WTC11 (cell line): Measurements from ENCODE around the gene ATP8B3. TPM values are rescaled to one million over a fixed set of nuclear protein-coding genes. Genes with fewer than 3 reads are reported as not detected.

ENCODE experiments used
- ATAC-seq: fragments of 200-7000 bp; cut with Tn5 transposase; 2 replicates; pipeline ENCODE4 v1.10.0; 2021; ENCODE audit warnings: mild to moderate bottlenecking, moderate library complexity
- CTCF ChIA-PET: fragments of 300-600 bp; sonication (Branson Sonifier 250); formaldehyde crosslinking; loops from one replicate; lab custom pipeline; 2021; ENCODE audit warnings: antibody characterized with exemption; lab: Charles Lee
- POLR2A ChIA-PET: fragments of 350-600 bp; sonication (Branson Sonifier 250); formaldehyde crosslinking; loops from one replicate; lab custom pipeline; 2021; ENCODE audit warnings: antibody characterized with exemption; lab: Charles Lee
- DNase-seq: peaks from one replicate; pipeline ENCODE4 v3.0.0; 2021; ENCODE audit warnings: low spot score
- H3K27ac Mint-ChIP-seq: 2 replicates; pipeline ENCODE4 v1.8.0; 2021; ENCODE audit warnings: mixed read lengths
- H3K27me3 Mint-ChIP-seq: 2 replicates; pipeline ENCODE4 v1.8.0; 2021; ENCODE audit warnings: low read depth, mild to moderate bottlenecking, moderate library complexity, mixed read lengths
- H3K36me3 Mint-ChIP-seq: 2 replicates; pipeline ENCODE4 v1.8.0; 2021; ENCODE audit warnings: mixed read lengths
- H3K4me1 Mint-ChIP-seq: 2 replicates; pipeline ENCODE4 v1.8.0; 2022; ENCODE audit warnings: mixed read lengths
- H3K4me3 Mint-ChIP-seq: 2 replicates; pipeline ENCODE4 v1.8.0; 2021; ENCODE audit warnings: mild to moderate bottlenecking, moderate library complexity, mixed read lengths
- H3K9me3 Mint-ChIP-seq: 2 replicates; pipeline ENCODE4 v1.8.0; 2021; ENCODE audit warnings: mixed read lengths
- ATF1 ChIP-seq: sonication (generic); formaldehyde crosslinking; IDR thresholded peaks from 2 replicates; pipeline ENCODE4 v1.8.1; 2023; ENCODE audit warnings: mild to moderate bottlenecking, moderate library complexity, missing genetic modification reagents
- ATF6 ChIP-seq: sonication (generic); formaldehyde crosslinking; IDR thresholded peaks from 2 replicates; pipeline ENCODE4 v1.8.1; 2023; ENCODE audit warnings: mild to moderate bottlenecking, missing genetic modification reagents
- CDX4 ChIP-seq: fragments of 250-450 bp; sonication (Bioruptor Pico); IDR thresholded peaks from 2 replicates; pipeline ENCODE4 v1.9.0; 2021; ENCODE audit warnings: moderate library complexity, mild to moderate bottlenecking, inconsistent platforms, borderline replicate concordance
- CREM ChIP-seq: sonication (generic); formaldehyde crosslinking; IDR thresholded peaks from 2 replicates; pipeline ENCODE4 v1.8.1; 2022; ENCODE audit warnings: mild to moderate bottlenecking, missing genetic modification reagents, moderate library complexity
- CTCF ChIP-seq: fragments of 200-600 bp; IDR thresholded peaks from 2 replicates; pipeline ENCODE4 v1.8.0; 2022; ENCODE audit warnings: antibody characterized with exemption
- ESRRA ChIP-seq: sonication (generic); formaldehyde crosslinking; IDR thresholded peaks from 2 replicates; pipeline ENCODE4 v1.8.1; 2022; ENCODE audit warnings: mild to moderate bottlenecking, missing genetic modification reagents, borderline replicate concordance
- FOXJ3 ChIP-seq: sonication (generic); formaldehyde crosslinking; IDR thresholded peaks from 2 replicates; pipeline ENCODE4 v1.9.0; 2021; ENCODE audit warnings: missing genetic modification reagents, mild to moderate bottlenecking, borderline replicate concordance
- GABPB1 ChIP-seq: sonication (generic); formaldehyde crosslinking; IDR thresholded peaks from 2 replicates; pipeline ENCODE4 v1.8.1; 2023; ENCODE audit warnings: mild to moderate bottlenecking, missing genetic modification reagents
- HMGA2 ChIP-seq: fragments of 250-450 bp; sonication (Bioruptor Pico); IDR thresholded peaks from 2 replicates; pipeline ENCODE4 v1.4.0; 2021; ENCODE audit warnings: mild to moderate bottlenecking, moderate library complexity
- IRF1 ChIP-seq: sonication (generic); formaldehyde crosslinking; IDR thresholded peaks from 2 replicates; pipeline ENCODE4 v1.8.0; 2023; ENCODE audit warnings: missing genetic modification reagents
- MYBL2 ChIP-seq: sonication (generic); formaldehyde crosslinking; IDR thresholded peaks from 2 replicates; pipeline ENCODE4 v1.8.1; 2023; ENCODE audit warnings: mild to moderate bottlenecking, moderate library complexity, missing genetic modification reagents
- PRDM15 ChIP-seq: sonication (generic); formaldehyde crosslinking; IDR thresholded peaks from 2 replicates; pipeline ENCODE4 v1.8.0; 2022; ENCODE audit warnings: missing genetic modification reagents
- PREB ChIP-seq: sonication (generic); formaldehyde crosslinking; IDR thresholded peaks from 2 replicates; pipeline ENCODE4 v1.8.1; 2022; ENCODE audit warnings: mild to moderate bottlenecking, missing genetic modification reagents, moderate library complexity, borderline replicate concordance
- RELA ChIP-seq: sonication (generic); formaldehyde crosslinking; IDR thresholded peaks from 2 replicates; pipeline ENCODE4 v1.8.1; 2022; ENCODE audit warnings: missing genetic modification reagents, mild to moderate bottlenecking, borderline replicate concordance
- SMAD3 ChIP-seq: sonication (generic); formaldehyde crosslinking; IDR thresholded peaks from 2 replicates; pipeline ENCODE4 v1.8.0; 2022; ENCODE audit warnings: missing genetic modification reagents, mild to moderate bottlenecking, borderline replicate concordance
- STAT6 ChIP-seq: sonication (generic); formaldehyde crosslinking; conservative IDR thresholded peaks from 2 replicates; pipeline ENCODE4 v1.8.1; 2023; ENCODE audit warnings: mild to moderate bottlenecking, low read depth, missing genetic modification reagents, moderate library complexity
- ZNF232 ChIP-seq: sonication (generic); formaldehyde crosslinking; IDR thresholded peaks from 2 replicates; pipeline ENCODE4 v1.8.0; 2022; ENCODE audit warnings: mild to moderate bottlenecking, missing genetic modification reagents
- ZNF425 ChIP-seq: fragments of 250-450 bp; sonication (Bioruptor Pico); conservative IDR thresholded peaks from 2 replicates; pipeline ENCODE4 v1.9.0; 2021; ENCODE audit warnings: mild to moderate bottlenecking
- total RNA-seq: library from RNA; stranded (reverse); gene quantifications from 3 replicates; pipeline ENCODE4 v1.2.3, GENCODE V29; 2021

ATP8B3 gene
- total RNA-seq, 1 experiment from 2014 or later: 5.5 TPM

- peaks cover 12% of the 10 kb centered on the region for H3K36me3 Mint-ChIP-seq
- ChIA-PET CTCF (interaction anchor here (1.0 to 3.7 kb wide), 5 partner anchors 10 to 258 kb away, joined by 3 to 13 read pairs (median 3); no protein-coding TSS in a partner anchor), POLR2A (no interaction called here)
- peak overlapping the region; percentile 91 for H3K27ac Mint-ChIP-seq
- H3K4me3 Mint-ChIP-seq: no peak overlapping the region
- H3K9me3 Mint-ChIP-seq: no peaks in the 10 kb centered on the region
- DNase-seq (no peak), ATAC-seq (no peak)
- TF ChIP-seq ATF1 (CRISPR knock-in tag) (no peak), HMGA2 (CRISPR knock-in tag) (no peak), SMAD3 (no peak), ESRRA (CRISPR knock-in tag) (no peak), FOXJ3 (CRISPR knock-in tag) (no peak), STAT6 (CRISPR knock-in tag) (no peak)
- peaks cover 6% of the 10 kb centered on the region; the same call in 1 of the 2 replicates for H3K4me1 Mint-ChIP-seq
- no peaks in the 10 kb centered on the region for H3K27me3 Mint-ChIP-seq
Observed at GRCh38 chr19:1824252-1824622, 12.2 kb upstream of the ATP8B3 start.

- peaks cover 6% of the 10 kb centered on the region; the same call in 1 of the 2 replicates for H3K4me1 Mint-ChIP-seq
- no peaks in the 10 kb centered on the region for H3K27me3 Mint-ChIP-seq
- ATAC-seq: no peak
- H3K9me3 Mint-ChIP-seq: no peaks in the 10 kb centered on the region
- no peak overlapping the region for H3K4me3 Mint-ChIP-seq
- DNase-seq: no peak
- ChIA-PET CTCF (interaction anchor here (0.8 to 3.7 kb wide), 7 partner anchors 10 to 278 kb away, joined by 3 to 13 read pairs (median 3); no protein-coding TSS in a partner anchor), POLR2A (no interaction called here)
- H3K36me3 Mint-ChIP-seq: peaks cover 12% of the 10 kb centered on the region
- H3K27ac Mint-ChIP-seq: no peak overlapping the region
- no peak for TF ChIP-seq ATF6 (CRISPR knock-in tag)
- no peak for TF ChIP-seq RELA
- TF ChIP-seq PRDM15: no peak
- TF ChIP-seq ZNF232: no peak
- no peak for TF ChIP-seq CDX4 (CRISPR knock-in tag)
- TF ChIP-seq IRF1 (CRISPR knock-in tag): no peak
- TF ChIP-seq ZNF425: no peak
- no peak for TF ChIP-seq MYBL2 (CRISPR knock-in tag)
- TF ChIP-seq CTCF: no peak
- TF ChIP-seq GABPB1: no peak
- no peak for TF ChIP-seq CREM
- no peak for TF ChIP-seq PREB (CRISPR knock-in tag)
Observed at GRCh38 chr19:1823539-1824251, 11.6 kb upstream of the ATP8B3 start.
